ELR (cell line): ENCODE results near the gene OR1A1.
"Not testable (repeated sequence)": the region's sequence is repeated elsewhere in the genome, so short reads cannot be mapped to it uniquely, and the experiment has no call there.

ENCODE experiments used
- DNase-seq: peaks from one replicate; pipeline ENCODE4 v3.0.0-alpha.2; 2015; ENCODE audit warnings: low read depth

OR1A1 gene, protein sequence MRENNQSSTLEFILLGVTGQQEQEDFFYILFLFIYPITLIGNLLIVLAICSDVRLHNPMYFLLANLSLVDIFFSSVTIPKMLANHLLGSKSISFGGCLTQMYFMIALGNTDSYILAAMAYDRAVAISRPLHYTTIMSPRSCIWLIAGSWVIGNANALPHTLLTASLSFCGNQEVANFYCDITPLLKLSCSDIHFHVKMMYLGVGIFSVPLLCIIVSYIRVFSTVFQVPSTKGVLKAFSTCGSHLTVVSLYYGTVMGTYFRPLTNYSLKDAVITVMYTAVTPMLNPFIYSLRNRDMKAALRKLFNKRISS

DNA sequence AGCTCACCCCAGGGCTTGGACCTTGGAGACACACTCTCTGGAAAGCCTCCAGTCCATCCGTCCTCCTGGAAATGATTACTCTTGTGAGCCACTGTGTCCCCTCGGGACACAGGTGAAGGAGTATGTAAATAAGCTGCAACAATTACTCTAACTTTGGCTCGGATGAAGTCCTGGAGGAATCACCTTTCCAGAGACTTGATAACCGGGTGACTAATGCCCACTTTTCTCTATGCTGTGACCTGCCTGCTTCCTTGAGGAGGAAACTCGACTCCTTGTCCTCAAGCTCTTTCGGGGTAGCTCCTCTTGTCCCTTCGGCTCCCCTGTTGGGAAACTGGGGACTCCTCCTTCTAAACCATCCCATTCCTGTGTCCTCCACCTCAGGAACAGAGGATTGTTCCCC, at the start of gene OR1A1:
Gene OR1A1 (plus strand): TSS at position 301 of the 400 bp plus-strand sequence. CDS start 7,954 bp downstream, outside the sequence.
- no peak for DNase-seq

DNA sequence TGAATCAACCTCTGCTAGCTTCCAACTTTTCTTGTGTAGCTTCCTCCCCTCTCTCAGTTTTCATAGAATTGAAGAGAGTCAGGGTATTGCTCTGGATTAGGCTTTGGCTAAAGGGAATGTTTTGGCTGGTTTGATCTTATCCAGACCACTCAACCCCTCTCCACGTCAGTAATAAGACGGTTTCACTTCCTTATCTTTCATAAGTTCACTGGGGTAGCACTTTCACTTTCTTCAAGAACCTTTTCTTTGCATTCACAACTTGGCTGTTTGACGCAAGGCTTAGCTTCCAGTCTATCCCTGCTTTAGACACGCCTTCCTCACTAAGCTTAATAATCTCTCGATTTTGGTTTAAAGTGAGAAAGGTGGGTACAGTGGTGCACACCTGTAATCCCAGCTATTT, 39.9 kb upstream of the OR1A1 start:
- DNase-seq, result no peak

DNA sequence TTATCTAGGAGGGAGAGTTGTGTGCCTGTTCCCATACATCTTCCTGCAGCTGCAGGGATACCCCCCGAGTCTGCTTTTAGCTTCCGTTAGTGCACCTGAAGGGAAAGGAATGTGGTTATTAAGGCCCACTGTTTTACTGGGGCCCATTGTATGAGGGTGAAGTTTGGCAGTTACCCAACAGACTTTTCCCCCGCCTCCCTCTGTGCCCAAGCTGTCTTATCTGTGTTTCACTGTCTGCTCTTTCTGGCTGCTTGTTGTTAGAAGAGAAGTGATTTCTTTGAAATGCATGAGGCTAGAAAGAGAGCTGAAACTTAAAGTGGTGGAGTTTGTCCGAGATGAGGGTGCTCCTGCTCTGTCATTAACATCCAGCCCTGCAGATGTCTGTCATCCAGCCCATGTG, 17.5 kb upstream of the OR1A1 start:
- DNase-seq, result no peak

DNA sequence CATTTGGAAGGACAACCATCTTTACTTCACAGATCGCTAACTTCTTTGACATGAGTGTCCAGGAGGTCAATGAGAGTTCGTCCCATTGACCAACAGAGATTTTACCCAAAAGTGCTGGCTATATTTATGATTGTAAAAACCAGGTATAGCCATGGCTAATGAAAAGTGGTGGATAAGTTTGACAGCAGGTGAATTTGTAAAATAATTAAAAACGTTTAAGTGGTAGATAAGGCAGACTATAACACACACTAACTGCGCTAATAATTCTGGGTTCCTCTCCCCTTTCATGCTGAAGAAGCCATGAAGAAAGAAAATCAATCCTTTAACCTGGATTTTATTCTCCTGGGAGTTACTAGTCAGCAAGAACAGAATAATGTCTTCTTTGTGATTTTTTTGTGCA, 10.2 kb upstream of the OR1A1 start, which contains the start of gene OR1A2:
Gene OR1A2 (plus strand): TSS at position 301 of the 400 bp plus-strand sequence. CDS start 0 bp downstream, at position 301.
- no peak for DNase-seq

DNA sequence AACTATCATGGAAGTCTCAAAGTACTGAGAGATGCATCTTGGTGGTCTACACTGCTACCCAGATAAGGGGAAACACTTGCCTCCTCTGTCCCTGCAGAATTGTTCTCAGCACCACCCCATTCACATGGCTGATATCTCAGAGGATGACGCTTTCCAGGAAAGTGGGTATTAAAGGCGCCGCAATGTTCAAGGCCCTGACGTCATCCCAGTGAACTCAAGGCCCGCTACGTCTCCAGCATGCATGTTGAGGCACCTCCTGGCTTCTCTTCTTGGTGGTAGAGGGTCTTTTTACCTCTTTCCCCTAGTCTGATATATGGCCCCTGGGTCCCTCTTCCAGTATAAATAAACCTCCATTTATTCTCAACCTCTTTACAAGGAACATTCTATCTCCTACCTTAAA, 1.0 kb downstream of the OR1A1 start:
- DNase-seq, result no peak

DNA sequence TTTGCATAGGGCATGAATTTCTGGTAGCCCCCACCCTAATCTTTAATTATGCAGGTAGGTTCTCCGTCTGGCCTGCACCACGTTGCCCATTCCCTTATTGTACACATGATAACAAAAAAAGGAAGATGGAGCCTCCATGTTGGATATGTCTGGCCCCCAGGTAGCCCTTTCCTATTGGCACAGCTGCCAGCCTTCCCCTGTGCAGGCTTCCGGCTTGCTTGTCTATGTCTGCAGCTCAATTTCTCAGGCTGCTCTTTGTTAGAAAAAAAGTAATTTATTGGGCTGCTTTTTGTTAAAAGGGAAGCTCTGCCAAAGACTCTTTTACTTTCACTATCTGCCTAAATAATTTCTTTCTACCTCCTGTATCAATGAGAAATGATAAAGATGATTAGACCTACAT, 5.5 kb downstream of the OR1A1 start:
- DNase-seq, result no peak

DNA sequence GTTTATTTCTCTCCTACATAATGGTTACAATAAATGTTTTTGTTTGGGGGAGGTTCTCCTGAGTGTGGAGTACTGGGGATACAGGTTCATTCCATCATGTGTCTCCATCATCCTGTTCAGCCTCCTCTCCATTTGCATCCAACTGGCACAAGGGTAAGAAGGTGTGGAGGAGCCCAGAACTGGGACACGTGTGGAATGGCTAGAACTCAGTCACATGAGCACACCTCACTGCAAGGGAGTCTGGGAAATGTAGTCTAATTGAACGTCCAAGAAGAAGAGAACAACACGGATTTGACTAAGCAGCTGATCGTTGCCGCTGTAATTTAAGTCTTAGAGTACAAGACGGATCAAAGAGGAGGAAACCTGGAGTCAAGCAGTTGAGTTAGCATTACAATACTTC, 6.1 kb downstream of the OR1A1 start:
- DNase-seq, result no peak

DNA sequence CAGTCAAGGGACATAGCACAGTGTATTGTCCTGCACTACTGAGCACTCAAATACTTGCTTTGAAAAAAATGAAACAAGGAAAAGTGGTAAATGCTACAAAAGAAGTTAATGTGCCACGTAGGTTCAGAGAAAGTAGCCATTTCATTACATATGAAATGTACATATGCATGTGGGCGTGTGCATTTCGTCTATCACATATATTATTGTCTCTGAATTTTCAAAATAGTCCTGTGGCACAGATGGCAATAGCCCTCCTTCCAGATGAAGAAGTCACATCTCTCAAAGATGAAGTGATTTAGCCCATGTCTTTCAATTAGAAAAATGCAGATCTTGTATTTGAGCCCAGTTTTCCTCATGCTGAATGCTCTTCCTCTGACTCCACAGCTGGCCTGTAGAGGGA, 12.5 kb downstream of the OR1A1 start:
- DNase-seq, result not testable (repeated sequence)

DNA sequence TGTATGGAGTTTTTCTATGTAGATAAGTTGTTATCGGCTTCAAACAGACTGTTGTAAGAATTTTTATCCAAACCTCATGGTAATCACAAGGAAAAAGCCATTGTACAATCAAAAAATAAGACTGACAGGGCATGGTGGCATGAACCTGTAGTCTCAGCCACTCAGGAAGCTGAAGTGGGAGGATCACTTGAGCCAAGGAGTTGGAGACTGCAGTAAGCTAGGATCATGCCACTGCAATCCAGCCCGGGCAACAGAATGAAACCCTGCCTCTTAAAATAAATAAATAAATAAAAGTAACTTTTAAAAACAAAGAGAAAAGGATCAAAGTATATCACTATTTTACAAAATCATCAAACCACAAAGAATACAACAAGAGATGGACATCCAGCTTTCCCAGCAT, 14.4 kb downstream of the OR1A1 start:
- no peak for DNase-seq

DNA sequence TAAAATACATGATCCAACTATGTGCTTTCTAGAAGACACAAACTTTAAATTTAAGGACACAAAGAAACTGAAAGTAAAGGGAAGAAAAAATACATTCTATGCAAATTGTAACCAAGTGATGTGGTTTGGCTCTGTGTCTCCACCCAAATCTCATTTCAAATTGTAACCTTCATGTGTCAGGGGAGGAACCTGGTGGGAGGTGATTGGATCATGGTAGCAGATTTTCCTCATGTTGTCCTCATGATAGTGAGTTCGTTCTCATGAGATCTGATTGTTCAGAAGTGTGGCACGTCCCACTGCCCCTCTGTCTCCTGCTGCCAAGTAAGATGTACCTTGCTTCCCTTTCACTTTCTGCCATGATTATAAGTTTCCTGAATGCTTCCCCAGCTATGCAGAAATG, 15.0 kb downstream of the OR1A1 start:
- DNase-seq, result no peak

DNA sequence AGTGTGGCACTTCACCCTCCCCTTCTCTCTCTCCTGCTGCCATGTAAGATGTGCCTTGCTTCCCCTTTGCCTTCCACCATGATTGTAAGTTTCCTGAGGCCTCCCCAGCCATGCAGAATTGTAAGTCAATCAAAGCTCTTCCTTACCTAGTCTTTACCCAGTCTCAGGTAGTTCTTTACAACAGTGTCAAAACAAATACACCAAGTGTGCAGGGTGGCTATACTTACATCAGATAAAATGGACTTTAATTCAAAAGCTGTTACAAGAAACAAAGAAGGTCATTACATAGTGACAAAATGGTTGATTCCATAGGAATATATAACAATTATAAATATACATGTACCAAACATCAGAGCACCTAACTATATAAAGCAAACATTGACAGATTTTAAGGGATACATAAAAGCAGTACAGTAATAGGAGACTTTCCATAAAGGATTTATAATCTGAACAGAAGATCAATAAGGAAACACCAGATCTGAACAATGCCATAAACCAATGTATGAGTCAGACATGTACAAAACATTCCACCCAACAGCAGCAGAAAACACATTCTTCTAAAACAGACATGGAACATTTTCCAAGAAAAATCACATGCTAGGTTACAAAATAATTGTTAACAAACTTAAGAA, 17.4 kb downstream of the OR1A1 start:
- not testable (repeated sequence) for DNase-seq

DNA sequence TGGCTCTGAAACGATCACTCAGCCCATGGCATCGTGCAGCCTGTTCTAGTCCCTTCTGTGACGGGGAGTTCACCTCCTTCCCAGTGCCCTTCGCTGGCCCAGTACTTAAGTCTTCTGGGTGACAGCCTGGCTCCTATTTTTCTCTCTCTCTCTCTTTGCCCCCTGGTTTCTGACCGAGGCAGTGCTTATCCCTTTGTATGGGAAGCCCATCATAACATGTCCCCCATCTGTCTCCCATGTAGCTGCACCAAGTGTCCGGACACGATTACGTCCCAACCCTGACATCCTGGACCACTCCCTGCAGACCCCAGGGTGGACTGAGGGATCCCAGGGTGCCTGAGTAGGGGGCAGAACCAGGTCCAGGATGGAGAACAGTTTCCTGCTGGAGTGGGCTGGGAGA, 24.8 kb downstream of the OR1A1 start:
- DNase-seq, result not testable (repeated sequence)

DNA sequence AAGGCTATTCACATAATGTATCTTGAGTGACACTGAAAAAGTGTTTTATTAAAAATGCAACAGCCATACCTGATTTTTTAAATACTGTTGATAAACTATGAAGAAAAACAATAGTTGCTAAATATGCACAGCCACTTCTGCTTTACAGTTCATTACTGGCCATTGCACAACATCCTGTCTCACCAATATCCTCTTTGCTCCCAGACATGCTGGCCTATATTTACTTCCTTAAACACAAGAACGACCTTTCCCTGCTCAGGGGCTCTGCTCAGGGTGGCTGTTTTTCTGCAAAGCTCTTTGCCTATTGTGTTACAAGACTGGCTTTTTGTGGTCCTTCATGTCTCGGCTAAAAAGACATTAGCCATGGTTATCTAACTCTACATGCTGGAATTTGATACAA, 31.2 kb downstream of the OR1A1 start:
- DNase-seq, result not testable (repeated sequence)

DNA sequence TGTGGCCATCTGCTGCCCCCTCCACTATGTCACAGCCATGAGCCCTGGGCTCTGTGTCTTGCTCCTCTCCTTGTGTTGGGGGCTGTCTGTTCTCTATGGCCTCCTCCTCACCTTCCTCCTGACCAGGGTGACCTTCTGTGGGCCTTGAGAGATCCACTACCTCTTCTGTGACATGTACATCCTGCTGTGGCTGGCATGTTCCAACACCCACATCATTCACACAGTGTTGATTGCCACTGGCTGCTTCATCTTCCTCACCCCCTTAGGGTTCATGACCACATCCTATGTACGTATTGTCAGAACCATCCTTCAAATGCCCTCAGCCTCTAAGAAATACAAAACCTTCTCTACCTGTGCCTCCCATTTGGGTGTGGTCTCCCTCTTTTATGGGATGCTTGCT, 33.6 kb downstream of the OR1A1 start:
- not testable (repeated sequence) for DNase-seq

DNA sequence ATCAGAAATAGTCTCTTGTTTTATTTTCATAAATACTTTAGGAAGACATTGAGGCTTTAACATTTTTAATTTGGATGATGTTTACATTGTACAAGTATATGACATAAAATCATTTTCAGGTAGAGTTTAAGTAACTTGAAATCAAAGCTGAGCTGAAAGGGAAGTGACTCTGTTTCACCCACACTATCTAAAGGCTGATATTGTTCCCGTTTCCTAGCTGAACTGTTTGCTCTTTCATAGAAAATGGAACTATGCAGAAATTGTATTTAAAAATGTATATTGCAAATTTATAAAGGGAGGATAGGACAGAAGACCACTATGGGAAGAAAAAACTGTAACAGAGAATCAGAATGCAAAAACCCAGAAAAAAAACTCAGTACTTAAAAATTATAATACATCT, 37.4 kb downstream of the OR1A1 start:
- not testable (repeated sequence) for DNase-seq

DNA sequence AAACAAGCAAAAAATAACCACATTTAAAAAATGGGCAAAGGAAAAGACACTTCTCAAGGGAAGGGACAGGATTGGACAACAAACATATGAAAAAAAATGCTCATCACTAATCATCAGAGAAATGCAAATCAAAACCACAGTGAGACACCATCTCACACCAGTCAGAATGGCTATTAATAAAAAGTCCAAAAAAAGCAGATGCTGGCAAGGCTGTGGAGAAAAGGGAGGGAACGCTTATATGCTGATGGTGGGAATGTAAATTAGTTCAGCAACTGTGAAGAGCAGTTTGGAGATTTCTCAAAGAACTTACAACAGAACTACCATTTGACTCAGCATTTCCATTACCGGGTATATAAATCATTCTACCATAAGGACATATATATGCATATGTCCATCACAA, 41.5 kb downstream of the OR1A1 start:
- not testable (repeated sequence) for DNase-seq

DNA sequence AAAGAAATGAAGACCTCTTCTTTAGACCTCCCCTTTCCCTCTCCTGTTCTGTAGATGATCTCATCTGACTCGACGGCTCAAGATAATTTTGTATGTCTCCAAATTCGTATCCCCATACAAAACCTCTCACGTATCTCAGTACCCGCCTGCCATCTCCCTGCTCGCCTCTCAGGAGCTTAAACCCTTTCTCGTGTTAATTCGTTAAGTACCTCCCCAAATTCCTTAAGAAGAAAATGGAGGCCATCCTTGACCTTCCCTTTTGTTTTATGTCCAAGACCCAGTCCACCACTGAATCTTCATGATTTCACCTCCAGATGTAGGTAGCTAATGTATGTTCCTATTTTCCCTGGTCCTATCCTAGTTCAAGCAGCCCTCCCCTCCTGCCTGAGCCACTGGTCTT, 49.1 kb downstream of the OR1A1 start:
- no peak for DNase-seq

DNA sequence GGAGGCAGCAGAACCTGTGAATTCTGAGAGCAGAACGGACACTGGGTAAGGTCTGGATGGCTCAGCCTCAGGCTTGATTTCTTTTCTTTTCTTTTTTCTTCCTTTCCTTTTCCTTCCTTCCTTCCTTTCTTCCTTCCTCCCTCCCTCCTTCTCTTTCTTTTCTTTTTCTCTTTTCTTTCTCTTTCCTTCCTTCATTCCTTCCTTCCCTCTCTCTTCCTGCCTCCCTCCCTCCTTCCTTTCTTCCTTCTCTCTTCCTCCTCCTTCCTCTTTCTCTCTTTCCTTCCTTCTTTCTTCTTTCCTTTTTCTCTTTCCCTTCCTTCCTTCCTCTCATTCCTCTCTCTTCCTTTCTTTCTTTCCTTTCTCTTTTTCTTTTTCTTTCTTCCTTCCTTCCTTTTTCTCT, 52.7 kb downstream of the OR1A1 start:
- DNase-seq, result no peak

DNA sequence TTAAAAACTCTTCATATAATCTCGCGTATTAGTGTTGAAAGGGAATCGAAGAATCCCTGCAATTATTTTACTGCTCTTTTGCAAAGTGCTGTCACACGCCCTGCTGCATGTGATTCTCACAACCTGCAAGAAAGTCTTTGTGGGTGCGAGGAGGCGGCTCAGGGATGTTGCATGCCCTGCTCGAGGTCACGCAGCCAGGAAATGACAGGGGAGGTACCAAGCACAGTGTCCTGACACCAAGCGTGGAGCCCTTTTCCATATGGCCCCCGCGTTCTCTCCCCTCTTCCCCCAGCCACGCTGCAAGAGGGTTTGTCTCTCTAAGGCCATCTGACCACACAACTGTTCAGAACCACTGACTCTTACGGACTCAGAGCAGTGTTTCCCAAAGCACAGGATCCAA, 53.1 kb downstream of the OR1A1 start:
- DNase-seq, result no peak
